ENCODE data around the gene RSPH9.
A peak's percentile ranks its signal among the peaks of the same experiment; 100 is the strongest.

Gene RSPH9, protein sequence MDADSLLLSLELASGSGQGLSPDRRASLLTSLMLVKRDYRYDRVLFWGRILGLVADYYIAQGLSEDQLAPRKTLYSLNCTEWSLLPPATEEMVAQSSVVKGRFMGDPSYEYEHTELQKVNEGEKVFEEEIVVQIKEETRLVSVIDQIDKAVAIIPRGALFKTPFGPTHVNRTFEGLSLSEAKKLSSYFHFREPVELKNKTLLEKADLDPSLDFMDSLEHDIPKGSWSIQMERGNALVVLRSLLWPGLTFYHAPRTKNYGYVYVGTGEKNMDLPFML

DNA sequence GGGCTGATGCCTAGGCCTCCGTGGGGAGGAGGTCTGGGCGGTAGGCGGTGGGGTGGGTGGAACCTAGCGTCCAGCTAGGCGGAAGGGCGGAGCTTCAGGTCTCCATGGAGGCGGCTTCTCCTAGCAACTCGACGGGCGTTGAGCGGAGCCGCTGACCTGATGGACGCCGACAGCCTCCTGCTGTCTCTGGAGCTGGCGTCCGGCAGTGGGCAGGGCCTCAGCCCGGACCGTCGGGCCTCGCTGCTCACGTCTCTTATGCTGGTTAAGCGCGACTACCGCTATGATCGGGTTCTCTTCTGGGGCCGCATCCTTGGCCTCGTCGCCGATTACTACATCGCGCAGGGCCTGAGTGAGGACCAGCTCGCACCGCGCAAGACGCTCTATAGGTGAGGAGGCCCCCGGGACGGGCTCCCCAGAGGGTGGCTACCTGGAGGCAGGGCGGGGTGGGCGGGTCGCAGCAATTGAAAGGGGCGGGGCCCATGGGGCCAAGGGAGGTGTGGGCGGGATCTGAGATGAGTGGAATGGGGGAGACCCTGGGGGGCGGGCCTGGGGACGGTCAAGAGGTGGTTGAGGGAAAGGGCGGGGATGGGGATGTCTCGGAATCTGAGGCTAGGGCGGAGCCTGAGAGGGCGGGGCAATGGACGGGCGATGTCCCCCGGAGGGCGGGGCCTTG lies at the start of gene RSPH9:
RSPH9 (plus strand) TSS at position 97 of the 673 bp plus-strand sequence; CDS start at position 160, 63 bp downstream.
- DNase-seq: peak; percentile 88

DNA sequence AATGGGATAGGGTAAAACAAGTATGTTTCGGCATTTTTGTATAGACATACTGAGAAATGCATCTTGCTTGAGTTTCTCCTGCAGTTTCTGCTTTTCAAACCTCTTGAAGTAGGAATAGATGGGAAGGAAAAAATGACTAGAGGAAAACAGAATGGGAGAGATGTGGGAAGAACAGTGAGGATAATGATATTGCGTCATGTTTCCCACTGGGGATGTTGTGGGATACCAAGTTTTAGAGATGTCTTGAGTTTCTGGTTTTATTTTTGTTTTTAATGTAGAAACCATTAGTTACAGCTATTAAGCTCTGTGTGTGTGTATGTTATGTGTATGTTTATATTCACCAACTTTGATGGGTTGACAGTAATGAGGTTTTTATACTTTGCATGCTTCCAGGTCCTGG lies 44.2 kb upstream of the RSPH9 start:
- no peak for DNase-seq

DNA sequence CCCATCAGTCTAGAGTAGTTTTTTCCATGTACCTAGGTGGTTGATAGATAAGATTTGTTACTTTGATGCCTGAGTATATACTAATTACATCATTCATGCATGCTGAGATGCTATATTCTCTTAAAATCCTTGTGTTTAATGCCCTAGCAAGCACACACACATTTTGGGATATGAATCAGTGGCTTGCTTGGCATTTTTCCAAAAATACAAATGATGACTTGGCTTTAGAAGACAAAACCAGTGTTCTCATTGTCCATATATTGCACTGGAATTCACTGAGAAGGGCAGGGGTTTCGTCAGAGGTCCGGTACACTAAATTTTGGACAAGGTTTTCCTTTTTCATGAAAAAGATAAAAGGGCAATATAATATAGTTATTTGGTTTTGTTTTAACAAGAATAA lies 40.7 kb upstream of the RSPH9 start:
- DNase-seq: no peak

DNA sequence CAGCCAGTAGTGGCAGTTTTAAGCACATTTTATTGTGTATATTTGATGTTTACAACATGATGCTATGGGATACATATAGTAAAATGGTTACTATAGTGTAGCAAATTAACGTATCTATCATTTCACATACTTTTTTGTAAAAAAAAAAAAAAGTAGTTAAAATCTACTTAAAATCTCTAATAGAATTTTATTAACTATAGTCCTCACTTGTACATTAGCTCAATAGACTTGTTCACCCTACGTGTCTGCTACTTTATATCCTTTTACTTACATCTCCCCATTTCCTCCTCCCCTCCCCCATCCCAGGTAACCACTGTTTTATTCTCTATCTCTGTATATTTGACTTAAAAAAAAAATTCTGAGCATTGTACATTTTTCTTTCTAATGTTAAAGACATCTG lies 38.8 kb upstream of the RSPH9 start:
- DNase-seq: no peak

DNA sequence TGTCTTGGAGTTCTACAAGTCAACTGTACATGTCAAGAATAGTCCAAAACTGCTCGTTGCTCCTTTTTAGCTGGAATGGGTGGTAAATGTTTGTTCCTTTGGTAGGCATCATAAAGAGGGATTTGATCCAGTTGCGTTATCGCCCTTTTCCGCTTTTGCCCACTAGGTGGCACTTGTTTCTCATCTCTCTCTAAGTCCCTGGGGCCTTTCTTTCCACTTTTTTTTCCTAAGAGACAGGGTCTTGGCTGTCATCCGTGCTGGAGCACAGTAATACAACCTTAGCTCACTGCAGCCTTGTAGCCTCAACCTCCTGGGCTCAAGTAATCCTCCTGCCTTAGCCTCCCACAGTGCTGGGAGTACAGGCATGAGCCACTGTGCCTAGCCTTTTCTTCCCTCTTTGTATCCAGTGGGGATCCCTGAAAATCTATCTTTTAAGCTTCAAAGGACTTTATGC lies 36.5 kb upstream of the RSPH9 start:
- DNase-seq: peak; percentile 83

DNA sequence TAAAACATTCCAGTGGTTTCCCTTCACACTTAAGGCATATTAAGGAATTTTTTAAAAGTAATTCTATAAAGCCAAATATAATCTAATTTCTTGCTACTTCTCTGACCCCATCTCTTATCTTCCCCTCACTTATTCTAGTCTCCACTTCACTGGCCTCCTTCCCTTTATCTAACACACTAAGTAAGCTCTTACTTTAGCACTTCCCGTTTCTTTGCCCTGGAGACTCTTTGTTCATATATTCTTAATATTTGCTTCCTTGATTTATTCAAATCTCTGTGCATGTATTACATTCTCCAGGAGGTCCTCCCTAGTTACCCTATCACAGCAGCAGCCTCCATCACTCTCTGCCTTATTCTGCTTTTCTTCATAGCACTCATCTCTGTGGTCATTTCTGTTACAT lies 36.0 kb upstream of the RSPH9 start:
- no peak for DNase-seq

DNA sequence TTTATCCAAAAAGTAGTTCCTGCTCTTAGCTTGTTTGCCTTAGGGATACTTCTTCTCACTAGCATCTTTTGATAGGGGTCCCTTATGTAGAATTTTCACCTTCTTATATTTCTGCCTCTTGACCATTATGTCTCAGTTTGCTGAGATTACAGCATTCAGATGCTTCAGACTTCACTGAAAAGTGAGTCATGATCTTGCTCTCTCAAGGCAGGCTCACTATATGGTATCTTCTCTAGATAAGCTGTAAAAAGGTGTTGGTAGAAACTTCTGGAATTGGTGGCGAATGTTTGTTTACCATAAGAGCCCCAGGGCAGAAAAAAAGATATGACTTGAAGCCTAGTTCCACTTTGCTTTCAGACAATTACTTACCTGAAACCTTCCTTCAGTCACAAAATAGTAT lies 35.4 kb upstream of the RSPH9 start:
- no peak for DNase-seq

DNA sequence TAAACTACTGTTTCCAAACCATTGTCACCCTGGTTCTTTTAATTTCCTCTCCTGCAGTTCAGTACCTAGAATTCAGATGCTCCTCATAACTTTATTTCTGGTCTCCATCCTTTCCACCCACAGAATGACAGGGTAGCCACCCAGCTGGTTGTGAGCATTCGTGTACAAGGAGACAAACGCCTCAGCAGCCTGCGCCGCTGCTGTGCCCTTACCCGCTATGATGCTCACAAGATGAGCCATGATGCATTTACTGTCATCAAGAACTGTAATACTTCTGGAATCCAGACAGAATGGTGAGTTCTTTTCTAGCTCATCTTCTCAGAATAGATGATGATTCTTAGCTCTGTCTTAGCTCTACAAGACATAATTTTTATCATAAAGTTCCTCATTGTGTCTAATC lies 34.4 kb upstream of the RSPH9 start:
- DNase-seq: no peak

DNA sequence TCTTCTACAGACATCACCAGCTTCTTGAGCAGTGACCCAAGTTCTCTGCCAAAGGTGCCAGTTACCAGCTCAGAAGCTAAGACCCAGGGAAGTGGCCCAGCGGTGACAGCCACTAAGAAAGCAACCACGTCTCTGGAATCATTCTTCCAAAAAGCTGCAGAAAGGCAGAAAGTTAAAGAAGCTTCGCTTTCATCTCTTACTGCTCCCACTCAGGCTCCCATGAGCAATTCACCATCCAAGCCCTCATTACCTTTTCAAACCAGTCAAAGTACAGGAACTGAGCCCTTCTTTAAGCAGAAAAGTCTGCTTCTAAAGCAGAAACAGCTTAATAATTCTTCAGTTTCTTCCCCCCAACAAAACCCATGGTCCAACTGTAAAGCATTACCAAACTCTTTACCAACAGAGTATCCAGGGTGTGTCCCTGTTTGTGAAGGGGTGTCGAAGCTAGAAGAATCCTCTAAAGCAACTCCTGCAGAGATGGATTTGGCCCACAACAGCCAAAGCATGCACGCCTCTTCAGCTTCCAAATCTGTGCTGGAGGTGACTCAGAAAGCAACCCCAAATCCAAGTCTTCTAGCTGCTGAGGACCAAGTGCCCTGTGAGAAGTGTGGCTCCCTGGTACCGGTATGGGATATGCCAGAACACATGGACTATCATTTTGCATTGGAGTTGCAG lies 31.0 kb upstream of the RSPH9 start:
- DNase-seq: no peak

DNA sequence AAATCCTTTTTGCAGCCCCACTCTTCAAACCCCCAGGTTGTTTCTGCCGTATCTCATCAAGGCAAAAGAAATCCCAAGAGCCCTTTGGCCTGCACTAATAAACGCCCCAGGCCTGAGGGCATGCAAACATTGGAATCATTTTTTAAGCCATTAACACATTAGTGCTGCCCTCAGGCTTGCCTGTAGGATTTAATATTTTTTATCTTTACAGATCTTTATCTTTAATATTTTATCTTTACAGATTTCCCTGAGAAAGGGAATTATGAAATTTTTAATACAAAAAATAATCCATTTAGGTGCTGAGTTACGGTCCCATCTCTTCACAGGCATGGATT lies 30.5 kb upstream of the RSPH9 start:
- DNase-seq: no peak

DNA sequence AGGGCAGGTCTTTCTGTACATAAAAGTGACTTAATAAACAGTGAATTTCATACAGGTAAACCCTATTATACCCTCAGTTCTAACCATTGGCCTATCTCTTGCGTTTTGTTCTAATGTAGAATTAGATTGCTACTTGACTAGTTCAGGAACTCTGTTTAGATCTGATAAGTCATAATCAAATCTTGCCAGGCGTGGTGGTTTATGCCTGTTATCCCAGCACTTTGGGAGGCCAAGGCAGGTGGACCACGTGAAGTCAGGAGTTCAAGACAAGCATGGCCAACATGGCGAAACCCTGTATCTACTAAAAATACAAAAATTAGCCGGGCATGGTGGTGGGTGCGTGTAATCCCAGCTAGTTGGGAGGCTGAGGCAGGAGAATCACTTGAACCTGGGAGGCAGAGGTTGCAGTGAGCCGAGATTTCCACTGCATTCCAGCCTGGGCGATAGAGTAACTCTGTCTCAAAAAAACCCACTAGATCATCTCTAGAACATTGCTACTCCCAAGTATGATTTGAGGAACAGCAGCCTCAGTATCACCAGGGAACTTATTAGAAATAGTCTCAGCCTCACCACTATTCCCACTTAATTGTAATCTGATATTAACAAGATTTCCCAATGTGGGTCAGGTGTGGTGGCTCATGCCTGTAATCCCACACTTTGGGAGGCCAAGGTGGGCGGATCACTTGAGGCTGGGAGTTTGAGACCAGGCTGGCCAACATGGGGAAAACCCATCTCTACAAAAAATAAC lies 27.9 kb upstream of the RSPH9 start:
- DNase-seq: peak; percentile 14

DNA sequence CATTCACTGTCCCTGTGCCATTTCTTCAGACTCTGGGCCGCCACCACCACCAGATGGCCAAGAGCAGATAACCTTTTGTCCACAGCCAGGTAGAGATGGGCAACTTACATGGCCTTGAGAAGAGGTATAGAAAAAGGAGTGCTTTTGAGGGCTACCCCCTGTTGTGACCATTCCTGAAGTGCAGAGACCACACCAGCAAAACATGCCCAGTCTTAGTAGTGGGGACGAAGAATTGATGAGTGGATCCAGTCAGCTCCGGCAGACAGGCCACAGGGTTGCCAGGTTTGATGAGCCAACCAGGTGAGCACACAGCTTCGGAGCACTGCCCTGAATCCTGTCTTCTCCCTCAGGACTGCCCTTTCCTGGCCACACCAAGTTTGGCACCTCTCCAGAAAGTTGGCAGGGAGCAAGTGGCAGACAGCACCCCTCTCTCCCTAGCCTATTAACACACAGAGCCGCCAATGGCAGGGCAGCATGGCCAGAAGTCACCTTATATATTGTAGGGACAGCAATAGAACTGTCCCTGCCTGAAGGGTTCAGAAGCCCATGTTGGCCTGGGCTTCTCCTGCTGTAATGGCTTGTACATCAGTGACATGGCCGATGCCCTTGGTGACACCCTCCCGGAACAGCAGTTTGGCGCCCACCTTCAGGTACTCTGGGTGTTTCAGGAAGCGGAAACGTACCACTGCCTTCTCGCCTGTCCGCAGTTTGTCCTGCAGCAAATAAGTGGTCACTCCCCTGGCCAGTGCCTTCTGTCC lies 23.6 kb upstream of the RSPH9 start:
- no peak for DNase-seq

DNA sequence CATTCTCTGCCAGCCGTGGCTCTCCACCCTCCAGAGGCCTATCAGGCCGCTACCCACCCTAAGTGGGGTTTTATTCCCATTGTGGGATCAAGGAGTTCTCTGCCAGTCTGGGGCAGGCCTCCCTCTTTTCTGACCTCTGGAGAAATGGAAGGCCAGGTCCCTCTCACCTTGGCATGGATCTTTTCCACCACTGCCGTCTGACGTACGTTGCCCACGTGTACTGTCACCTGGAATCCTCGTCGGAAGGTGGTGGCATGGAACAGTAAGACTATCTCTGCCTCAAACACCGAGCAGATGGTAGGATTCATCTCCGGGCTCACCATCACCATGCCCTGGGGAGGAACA lies 23.0 kb upstream of the RSPH9 start:
- no peak for DNase-seq

DNA sequence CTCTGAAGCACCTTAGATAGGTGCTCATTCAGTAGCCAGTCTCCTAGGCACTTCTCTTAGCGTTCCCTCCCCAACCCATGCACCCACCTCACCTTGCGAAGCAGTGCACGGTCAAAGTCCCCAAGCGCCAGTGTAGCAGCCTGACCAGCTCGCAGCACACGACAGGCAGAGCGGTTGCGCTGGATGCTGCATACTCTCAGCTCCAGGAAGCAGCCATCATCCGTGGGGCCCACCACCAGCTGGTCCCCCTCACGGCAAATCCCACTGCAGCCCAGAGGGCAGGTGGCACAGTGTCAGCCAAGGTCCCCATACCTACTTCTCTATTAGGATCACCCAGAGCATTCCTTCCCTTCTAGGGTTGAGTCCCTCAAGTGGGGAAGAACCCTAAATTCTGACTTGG lies 22.3 kb upstream of the RSPH9 start:
- peak; percentile 50 for DNase-seq

DNA sequence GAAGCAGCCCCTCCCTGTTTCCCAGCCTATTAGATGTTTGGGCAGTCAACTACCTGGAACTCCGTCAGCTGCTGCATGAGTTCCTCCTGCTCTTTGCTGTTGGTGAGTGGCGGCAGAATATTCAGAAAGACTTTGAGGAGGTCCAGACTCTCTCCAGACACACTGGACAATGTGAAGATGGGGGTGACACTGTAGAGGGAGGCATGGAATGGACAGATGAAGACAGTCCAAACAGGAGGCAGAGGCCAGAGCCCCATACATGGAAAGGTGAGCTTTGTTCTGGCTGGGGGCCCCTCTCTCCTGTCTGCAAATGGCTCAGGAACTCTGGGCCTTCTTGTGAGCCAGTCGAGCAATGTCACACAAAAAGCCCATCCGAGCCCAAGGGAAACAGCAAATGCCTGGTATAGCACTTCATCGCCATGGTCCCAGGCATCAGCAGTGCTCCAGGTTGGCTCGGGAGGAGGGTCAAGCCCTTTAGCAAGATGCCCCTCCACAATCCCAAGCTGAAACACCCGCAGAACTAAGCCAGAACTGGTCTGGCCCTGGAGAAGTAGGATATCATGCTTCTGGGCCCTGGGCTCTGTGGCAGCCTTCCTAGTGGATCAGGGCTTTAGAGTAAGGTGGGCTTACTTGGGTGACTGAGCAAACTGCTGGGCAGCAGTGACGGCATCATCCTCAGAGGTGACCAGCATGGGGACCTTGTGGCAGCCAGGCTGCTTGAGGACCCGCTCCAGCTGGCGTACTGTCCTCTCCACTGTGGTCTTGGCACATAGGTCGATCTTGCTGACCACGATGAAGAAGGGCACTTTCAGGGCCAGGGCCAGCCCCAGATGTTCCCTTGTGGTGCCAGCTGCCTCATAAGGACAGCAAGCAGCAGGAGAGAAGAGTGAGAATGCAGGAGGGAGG lies 20.7 kb upstream of the RSPH9 start:
- peak; percentile 52 for DNase-seq

DNA sequence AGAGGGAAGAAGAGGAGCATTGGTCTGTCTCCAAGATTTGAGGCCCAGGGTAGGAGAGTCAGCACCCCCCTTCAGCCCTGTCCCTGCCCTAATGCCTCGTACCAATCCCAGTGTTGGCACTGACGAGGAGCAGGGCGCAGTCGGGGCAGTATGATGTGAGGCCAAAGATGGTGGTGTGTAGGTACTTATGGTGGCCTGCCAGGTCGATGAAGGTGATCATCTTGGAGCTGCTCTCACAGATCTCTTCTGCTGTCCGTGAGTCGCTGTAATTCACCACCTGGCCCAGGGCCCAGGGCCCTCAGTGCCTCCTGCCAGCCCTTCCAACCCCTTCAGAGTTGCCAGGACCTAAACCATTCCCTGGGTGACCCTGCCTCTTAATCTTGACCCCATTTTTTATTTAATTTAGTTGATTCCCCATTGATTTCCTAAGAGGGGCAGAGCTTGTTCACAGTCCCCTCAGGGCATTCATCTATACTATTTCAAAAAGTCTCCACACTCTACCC lies 20.0 kb upstream of the RSPH9 start:
- peak; percentile 58 for DNase-seq

DNA sequence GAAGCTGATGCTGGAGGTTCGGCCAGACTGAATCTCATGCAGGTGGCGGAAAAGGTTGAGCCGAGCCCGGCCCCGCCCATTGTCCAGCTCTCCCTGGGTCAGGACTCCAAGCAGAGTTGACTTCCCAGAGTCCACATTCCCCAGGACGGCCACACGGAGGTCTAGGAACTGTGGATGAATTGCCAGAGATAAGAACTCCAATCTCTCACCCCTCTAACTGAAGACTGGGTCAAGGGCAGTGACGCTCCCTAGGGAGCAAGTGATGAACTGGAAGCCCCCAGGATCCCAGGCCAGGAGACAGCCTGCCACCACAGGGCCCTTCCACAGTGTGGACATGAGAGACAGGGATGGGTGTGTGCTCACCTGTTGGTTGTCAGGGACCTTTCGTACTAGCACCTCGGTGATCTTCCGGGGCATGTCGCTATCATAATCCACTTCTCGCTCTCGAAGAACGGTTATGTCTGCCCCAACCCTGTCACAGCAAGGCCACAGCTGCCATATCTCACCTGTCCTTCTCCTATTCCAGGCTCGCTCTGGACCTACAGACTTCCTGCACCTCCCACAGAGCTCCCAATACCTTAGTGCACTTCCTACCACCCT lies 19.3 kb upstream of the RSPH9 start:
- DNase-seq: peak; percentile 54

DNA sequence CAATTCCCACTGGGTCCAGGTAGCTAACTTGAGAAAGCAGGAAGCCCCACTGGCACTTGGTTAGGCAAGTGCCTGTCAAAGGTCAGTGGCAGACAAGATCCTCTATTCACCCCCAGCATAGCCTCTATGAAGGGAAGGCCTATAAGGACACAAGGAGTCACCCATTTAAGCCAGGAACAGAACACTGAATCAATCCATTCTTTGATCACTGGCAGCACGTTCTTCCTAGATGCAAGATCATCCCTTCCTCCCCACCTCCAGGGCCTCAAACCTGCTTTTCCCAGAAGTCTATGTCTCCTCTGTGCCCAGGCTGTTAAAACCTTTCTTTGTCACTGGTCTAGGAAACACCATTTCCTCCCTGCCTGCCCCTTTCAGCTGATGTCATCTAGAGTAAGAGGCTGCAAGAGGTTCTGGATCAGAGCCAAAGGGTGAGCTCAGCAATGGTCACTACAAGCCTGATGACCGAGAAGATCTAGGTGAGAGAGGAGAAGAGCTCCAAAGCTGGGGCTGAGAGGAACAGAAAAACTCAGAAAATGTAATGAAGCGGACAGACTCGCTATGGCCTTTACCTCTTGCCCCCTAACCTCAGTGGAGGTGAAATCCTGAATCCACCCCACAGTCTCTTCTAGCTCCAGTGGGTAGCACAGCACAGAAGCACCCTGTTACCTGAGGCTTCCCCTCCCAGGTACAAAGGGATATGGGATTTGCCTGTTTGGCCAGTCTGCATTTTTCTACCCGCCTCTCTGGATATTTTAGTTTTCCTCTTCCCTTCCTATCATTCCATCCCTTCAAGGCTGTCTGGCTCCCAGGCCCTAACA lies 17.6 kb upstream of the RSPH9 start:
- peak; percentile 58 for DNase-seq

DNA sequence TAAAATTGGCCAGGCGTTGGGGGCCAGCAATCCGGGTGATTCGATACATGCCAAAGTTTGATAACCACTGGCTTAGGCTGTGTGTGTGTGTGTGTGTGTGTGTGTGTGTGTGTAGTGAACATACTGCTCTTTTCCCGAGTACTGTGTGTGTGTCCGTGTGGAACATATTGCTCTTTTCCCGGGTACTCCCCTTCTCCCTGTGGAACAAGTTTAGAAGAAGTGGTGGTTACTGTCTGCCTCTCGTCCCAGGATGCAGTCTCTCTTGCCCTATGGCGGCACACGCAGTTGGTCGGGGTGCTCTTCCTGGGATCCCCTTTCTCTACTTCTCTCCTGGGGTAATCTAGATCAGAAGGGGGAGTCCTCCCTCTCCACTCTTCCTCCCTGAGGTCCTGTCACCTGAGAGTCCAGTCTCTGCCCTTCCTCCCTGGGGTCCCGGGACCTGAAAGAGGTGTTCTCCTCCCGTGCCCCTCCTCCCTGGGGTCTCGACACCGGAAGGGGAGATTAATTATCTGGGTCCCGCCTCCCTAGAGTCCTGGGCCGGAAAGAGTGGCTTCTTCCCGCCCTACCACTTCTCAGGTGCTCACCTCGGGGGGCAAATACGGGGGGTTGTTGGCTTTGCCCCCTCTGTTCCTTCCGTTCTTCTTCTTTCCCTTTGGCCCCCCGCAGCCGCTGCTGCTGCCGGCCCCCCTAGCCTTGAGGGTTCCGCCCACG lies 16.3 kb upstream of the RSPH9 start:
- DNase-seq: peak; percentile 81

DNA sequence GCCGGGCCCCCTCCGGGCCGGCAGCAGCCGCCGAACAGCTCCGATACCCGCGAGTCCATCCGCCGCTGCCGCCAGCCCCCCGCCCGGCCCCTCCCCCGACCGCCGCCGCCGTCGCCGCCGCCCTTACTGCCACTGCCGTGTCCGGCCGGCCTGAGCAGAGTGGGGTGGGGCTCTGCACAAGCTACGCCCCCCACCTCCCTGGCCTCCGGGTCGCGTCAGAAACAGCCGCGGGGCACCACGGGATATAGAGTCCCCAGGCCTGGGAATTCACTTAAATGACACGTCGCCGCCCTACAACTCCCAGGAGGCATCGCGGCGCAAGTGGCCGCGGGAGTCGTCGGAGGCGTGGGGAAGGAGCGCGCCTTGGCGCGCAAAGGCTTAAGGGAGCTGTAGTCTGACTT lies 15.7 kb upstream of the RSPH9 start, which contains the start of gene GTPBP2:
GTPBP2 (minus strand) TSS at position 161 of the 401 bp plus-strand sequence; CDS start at position 59, 102 bp downstream.
- DNase-seq: peak; percentile 99

Measured in activated effector memory CD4-positive, alpha-beta T cell treated with anti-CD3 and anti-CD28 coated beads, Interleukin-2, amount 50 U/mL, for 16 hours (primary cell).